Osteoblast (primary cell): ENCODE data around the gene CAMTA1. TPM values are rescaled to one million over a fixed set of nuclear protein-coding genes. Genes with fewer than 3 reads are reported as not detected.

Experiments used
- DNase-seq: peaks from one replicate; pipeline ENCODE4 v3.0.0; 2011; ENCODE audit warnings: low spot score, mixed read lengths; ENCODE audit not compliant: insufficient read length; ENCODE audit errors: missing footprints
- H2AFZ ChIP-seq: 2 replicates; pipeline ENCODE4 v1.6.0; 2011; ENCODE audit warnings: mild to moderate bottlenecking, low read length
- H3K27ac ChIP-seq: 2 replicates; pipeline ENCODE4 v1.5.1; 2011; ENCODE audit warnings: mild to moderate bottlenecking, low read depth, low read length, moderate library complexity
- H3K27me3 ChIP-seq: 2 replicates; pipeline ENCODE4 v1.6.0; 2012; ENCODE audit warnings: mild to moderate bottlenecking, control low read depth, inconsistent platforms, low read length, moderate library complexity; ENCODE audit not compliant: insufficient read depth
- H3K36me3 ChIP-seq: 2 replicates; pipeline ENCODE4 v1.5.1; 2011; ENCODE audit warnings: mild to moderate bottlenecking, low read length, control low read depth, moderate library complexity; ENCODE audit not compliant: insufficient read depth
- H3K4me1 ChIP-seq: 2 replicates; pipeline ENCODE4 v1.5.1; 2011; ENCODE audit warnings: mild to moderate bottlenecking, low read length, control low read depth, moderate library complexity; ENCODE audit not compliant: insufficient read depth
- H3K4me2 ChIP-seq: 2 replicates; pipeline ENCODE4 v1.6.0; 2011; ENCODE audit warnings: mild to moderate bottlenecking, low read length; ENCODE audit not compliant: insufficient read depth
- H3K4me3 ChIP-seq: fragments of 200-600 bp; sonication (generic); 3 replicates; pipeline ENCODE4 v1.5.1; 2012; ENCODE audit warnings: mild to moderate bottlenecking, low read length, inconsistent platforms; ENCODE audit not compliant: insufficient read depth
- H3K79me2 ChIP-seq: 2 replicates; pipeline ENCODE4 v1.6.0; 2012; ENCODE audit warnings: mild to moderate bottlenecking, low read length, control low read depth, inconsistent platforms; ENCODE audit not compliant: insufficient read depth
- H3K9me3 ChIP-seq: 2 replicates; pipeline ENCODE4 v1.5.1; 2011; ENCODE audit warnings: low read depth, low read length, control low read depth
- H4K20me1 ChIP-seq: 2 replicates; pipeline ENCODE4 v1.6.0; 2012; ENCODE audit warnings: mild to moderate bottlenecking, low read length, control low read depth; ENCODE audit not compliant: insufficient read depth
- small RNA-seq: library from RNA; depleted of rRNA; stranded (forward); fragments of <200 nt; gene quantifications from one replicate; pipeline ENCODE3, GENCODE V24; 2012
- total RNA-seq: library from RNA; depleted of rRNA; stranded (reverse); fragments of >200 nt; gene quantifications from 2 replicates; pipeline ENCODE4 v1.2.3, GENCODE V29; 2012
- TF ChIP-seq, protein P1 (sequence below): IDR thresholded peaks from 2 replicates; pipeline ENCODE4 v1.5.1; 2011; ENCODE audit warnings: mild to moderate bottlenecking, low read depth, low read length, moderate library complexity; ENCODE audit errors: extremely low read depth

Gene CAMTA1
- total RNA-seq, 1 donor, result 47.4 TPM

DNA sequence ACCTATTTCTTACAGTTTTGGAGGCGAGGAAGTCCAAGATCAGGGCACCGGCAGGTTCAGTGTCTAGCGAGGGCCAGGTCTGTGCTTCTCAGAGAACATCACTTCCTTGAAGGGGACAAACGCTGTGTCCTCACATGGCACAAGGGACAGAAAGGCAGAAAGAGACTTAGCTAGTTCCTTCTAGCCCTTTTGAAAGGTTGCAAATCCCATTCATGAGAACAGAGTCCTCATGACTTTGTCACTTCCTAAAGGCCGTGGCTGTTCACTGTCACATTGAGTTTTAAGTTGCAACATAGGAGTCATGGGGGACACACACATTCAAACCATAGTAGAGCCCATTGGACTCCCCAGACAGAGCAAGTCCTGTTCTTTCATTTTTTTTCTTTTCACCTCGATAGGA lies 1026.2 kb downstream of the CAMTA1 start:
- no peak for DNase-seq
- H3K27ac ChIP-seq, result no peak overlapping the region

GRCh38 chr1:7813677-7814373 lies 1028.6 kb downstream of the CAMTA1 start:
- Histone ChIP-seq H3K4me3 (no peak overlapping the region), H3K27ac (no peak overlapping the region), H3K36me3 (peaks cover 25% of the 10 kb centered on the region)

More for the DNA sequence above, 1026.2 kb downstream of the CAMTA1 start:
- Histone ChIP-seq H3K36me3 (peaks cover 30% of the 10 kb centered on the region), H3K4me1 (peaks cover 7% of the 10 kb centered on the region), H3K79me2 (no peaks in the 10 kb centered on the region), H3K4me3 (no peak overlapping the region), H4K20me1 (no peaks in the 10 kb centered on the region), H3K27me3 (no peaks in the 10 kb centered on the region), H2AFZ (no peak overlapping the region), H3K4me2 (no peak overlapping the region), H3K9me3 (no peaks in the 10 kb centered on the region)
- TF ChIP-seq, protein P1, sequence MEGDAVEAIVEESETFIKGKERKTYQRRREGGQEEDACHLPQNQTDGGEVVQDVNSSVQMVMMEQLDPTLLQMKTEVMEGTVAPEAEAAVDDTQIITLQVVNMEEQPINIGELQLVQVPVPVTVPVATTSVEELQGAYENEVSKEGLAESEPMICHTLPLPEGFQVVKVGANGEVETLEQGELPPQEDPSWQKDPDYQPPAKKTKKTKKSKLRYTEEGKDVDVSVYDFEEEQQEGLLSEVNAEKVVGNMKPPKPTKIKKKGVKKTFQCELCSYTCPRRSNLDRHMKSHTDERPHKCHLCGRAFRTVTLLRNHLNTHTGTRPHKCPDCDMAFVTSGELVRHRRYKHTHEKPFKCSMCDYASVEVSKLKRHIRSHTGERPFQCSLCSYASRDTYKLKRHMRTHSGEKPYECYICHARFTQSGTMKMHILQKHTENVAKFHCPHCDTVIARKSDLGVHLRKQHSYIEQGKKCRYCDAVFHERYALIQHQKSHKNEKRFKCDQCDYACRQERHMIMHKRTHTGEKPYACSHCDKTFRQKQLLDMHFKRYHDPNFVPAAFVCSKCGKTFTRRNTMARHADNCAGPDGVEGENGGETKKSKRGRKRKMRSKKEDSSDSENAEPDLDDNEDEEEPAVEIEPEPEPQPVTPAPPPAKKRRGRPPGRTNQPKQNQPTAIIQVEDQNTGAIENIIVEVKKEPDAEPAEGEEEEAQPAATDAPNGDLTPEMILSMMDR, result no peak

More at GRCh38 chr1:7813677-7814373, 1028.6 kb downstream of the CAMTA1 start:
- H4K20me1 ChIP-seq, result no peaks in the 10 kb centered on the region
- no peaks in the 10 kb centered on the region for H3K27me3 ChIP-seq
- H3K9me3 ChIP-seq, result no peaks in the 10 kb centered on the region
- H3K4me2 ChIP-seq, result no peak overlapping the region
- TF ChIP-seq, protein P1, result no peak
- no peak overlapping the region for H2AFZ ChIP-seq
- DNase-seq, result no peak
- H3K79me2 ChIP-seq, result no peaks in the 10 kb centered on the region
- H3K4me1 ChIP-seq, result peaks cover 7% of the 10 kb centered on the region

Small RNA genes within 50 kb of the gene (small RNA-seq; reads per million reads assigned to genes)
- not detected for gene AL359881.1
- not detected for gene AL590128.1
- gene RNU1-8P, result not detected

Other genes with a start within 250 kb of the CAMTA1 start
- gene NOL9, start 230.9 kb upstream of the CAMTA1 start, total RNA-seq, result 31.1 and 32.1 TPM in 2 replicates
- gene TAS1R1, start 230.1 kb upstream of the CAMTA1 start, total RNA-seq, result under 0.01 and 0.29 TPM in 2 replicates
- gene ZBTB48, start 205.5 kb upstream of the CAMTA1 start, total RNA-seq, result 11.5 and 14.5 TPM in 2 replicates
- 76.3 and 86.1 TPM in 2 replicates for gene KLHL21, start 182.6 kb upstream of the CAMTA1 start, total RNA-seq
- gene PHF13, start 171.7 kb upstream of the CAMTA1 start, total RNA-seq, result 13.4 and 16.8 TPM in 2 replicates
- gene THAP3, start 160.6 kb upstream of the CAMTA1 start, total RNA-seq, result 19.2 and 19.5 TPM in 2 replicates
- gene DNAJC11, start 83.6 kb upstream of the CAMTA1 start, total RNA-seq, result 26.8 and 29.5 TPM in 2 replicates